GM19035 (cell line): ENCODE data around the gene SYN1.

Source experiments
- ATAC-seq: cut with Tn5 transposase; IDR thresholded peaks from one replicate; pipeline ENCODE4 v1.9.1; 2021; ENCODE audit not compliant: unreplicated experiment

The SYN1 gene

GRCh38 chrX:47634871-47635575 is 15.4 kb upstream of the SYN1 start:
- no peak for ATAC-seq

DNA sequence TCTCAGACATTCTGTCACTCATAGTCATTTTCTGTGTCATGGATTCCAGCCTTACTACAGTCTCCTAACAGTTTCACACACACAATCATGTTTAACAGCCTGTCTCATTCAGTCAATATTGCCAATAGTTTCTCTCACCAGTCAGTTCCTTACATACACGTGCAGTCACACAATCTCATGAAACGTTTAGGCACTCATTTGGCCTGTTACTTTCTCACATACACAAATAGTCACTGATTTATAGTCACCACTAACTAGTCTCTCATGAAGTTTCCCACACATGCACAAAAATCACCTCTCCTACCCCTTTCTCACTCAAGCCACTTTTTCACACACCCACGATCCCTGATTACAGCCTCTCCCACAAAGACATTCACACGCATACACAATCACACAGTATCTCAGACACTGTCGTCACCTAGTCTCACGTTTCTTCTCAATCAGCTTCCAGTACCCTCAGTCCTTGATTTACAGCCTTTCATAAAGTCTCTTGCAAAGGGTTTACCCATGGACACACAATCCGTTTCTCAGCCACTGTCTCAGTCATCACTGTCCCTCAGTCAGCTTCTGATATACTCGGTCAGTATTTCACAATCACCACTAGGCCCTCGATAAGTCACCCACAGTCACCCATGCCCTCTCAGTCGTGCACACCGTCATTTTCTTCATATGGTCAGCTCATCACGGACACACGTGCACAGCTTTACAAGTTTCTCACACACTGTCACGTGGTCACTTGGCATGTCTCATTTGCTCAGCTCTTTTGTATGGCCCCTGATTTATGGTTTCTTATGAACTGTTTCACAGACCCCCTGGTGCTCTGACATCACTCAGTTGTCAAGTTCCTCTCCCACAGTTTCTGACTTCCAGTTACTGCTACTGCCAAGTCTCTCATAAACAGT is 14.3 kb upstream of the SYN1 start:
- ATAC-seq, result no peak

DNA sequence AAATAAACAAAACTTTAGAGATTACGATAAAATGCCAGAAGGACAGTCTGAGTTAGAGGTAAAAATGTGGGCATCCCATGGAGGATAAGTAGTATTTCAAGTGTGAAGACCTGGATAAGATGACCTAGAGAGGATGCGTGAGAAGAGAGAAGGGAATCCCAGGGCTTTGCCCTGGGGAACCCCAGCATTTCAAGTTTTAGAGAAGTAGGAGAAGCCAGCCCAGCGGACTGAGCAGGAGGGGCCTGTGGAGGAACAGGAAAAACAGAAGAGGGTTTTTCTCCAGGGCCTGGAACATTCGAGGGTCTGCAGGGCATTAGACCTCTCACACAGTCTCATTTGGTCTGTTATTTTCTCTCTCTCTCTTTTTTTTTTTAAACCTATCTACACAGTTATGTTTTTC is 13.0 kb upstream of the SYN1 start:
- no peak for ATAC-seq

GRCh38 chrX:47631676-47632075 is 12.0 kb upstream of the SYN1 start:
- ATAC-seq, result no peak

GRCh38 chrX:47629419-47630200 is 10.0 kb upstream of the SYN1 start, which contains the start of gene CFP:
TSS of gene CFP (minus strand) at chrX:47629930. CDS start at chrX:47629844, 86 bp downstream.
- no peak for ATAC-seq

DNA sequence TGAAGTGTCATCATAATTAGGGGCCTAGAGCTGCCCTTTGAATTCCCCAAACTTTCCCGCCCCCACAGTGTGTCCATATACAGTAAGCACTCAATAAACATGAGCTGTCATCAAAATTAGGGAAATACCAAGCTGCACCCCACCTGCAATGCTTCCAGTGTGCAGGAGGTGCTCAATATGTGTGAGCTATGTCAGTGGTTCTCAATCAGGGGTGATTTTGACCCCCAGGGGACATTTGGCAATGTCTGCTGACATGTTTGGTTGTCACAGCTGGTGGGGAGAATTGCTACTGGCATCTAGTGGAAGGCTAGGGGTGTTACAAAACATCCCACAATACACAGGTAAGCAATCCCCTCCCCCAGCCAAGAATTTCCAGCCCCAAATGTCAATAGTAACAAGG is 9.3 kb upstream of the SYN1 start:
- ATAC-seq, result no peak

- ATAC-seq, result no peak
These were observed 5.7 kb upstream of the SYN1 start for GRCh38 chrX:47625365-47625764.

DNA sequence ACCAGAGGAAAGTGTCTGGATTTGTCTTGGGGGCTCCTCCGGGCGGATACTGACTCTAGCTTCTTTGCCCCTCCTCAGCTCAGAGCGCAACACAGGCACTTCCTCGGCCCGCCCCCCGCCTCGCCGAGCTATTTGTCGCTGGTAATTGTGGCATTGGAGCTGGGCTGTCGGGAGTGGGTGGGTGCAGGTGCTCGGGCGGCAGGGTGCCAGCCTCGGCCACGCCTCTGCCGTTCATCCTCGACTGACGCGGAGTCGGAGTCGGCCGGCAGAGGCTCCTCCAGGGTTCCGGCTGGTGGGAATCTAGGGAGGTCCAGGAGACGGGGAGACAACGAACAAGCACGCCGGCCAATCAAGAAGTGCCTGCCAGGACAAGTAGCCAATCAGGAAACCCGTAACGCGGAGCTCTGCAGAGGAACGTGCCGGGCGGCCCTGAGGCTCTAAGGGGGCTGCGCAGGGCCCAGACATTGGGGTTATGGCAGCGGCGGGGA is 3.9 kb upstream of the SYN1 start:
- ATAC-seq, result no peak

- ATAC-seq, result no peak
These were observed 2.2 kb upstream of the SYN1 start for GRCh38 chrX:47621851-47622250.

GRCh38 chrX:47620303-47620685 is 637 bp upstream of the SYN1 start:
- no peak for ATAC-seq

DNA sequence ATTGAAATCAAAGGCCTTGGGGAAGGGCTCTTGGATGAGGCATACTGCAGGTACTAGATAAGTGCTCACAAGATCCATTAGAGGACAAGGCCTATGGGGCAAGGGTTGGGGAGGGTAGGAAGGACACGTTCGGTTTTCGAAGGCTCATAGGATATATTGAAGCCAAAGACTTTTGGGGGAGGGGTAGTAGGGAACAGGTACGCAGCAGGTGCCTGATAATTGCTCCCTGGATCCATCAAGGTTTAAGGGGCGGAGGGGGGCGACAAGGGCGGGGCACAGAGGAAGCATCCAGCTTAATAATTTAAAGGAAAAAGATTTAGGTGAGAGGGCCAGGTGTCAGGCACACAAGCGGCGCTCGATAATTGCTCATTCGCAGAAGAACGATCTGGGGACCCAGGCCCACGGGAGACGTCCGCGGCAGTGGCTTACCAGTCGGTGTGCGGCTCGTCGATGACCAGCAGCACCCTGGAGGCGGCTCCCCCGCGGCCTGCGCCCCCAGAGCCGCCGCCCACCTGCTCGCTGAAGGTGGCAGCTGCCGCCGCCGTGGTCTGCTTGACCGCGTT is 653 bp downstream of the SYN1 start:
- ATAC-seq, result no peak

DNA sequence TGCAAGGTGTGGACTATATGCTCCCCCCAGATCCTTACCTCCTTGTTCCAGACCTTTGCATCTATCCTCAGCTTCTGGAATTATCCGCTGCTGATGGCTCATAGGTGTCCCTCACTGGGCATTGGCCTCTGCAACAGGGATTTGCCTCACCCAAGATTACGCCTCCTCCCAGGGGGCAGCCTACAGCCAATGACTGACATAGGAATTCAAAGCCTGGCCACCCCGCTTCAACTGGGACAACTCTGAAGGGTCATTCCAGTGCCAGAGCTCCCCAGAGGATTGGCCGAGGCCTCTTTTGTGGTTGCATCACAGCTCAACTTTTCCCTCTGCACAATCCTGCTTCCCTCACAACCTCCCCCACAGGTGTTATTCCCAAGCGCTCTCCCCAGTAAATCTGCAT is 5.0 kb downstream of the SYN1 start:
- ATAC-seq, result no peak

- ATAC-seq, result no peak
These were observed 6.6 kb downstream of the SYN1 start for GRCh38 chrX:47613082-47613481.

- ATAC-seq, result no peak
These were observed 7.2 kb downstream of the SYN1 start for GRCh38 chrX:47612418-47612817.

DNA sequence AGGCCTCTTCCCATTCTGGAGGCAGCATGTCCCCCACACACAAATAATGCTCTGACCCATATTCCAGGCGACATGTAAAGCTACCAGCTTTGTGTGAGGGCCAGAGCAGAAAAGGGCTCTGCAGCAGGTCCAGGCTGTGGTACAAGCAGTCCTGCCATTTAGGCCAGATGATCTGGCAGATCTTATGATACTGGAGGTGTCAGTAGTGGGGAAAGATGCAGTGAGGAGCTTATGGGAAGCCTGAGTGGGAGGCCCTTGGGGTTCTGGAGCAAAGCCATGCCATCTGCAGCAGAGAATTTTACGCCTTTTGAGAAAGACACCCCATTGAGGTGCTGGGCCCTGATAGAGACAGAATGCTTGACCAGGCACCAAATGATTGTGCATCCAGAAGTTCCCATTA is 7.7 kb downstream of the SYN1 start:
- no peak for ATAC-seq

GRCh38 chrX:47611489-47611888 is 8.2 kb downstream of the SYN1 start:
- ATAC-seq, result no peak

GRCh38 chrX:47610511-47610910 is 9.1 kb downstream of the SYN1 start:
- no peak for ATAC-seq

- ATAC-seq, result no peak
These were observed 11.4 kb downstream of the SYN1 start for GRCh38 chrX:47608130-47608810.

- ATAC-seq, result no peak
These were observed 12.6 kb downstream of the SYN1 start for GRCh38 chrX:47607091-47607490.

DNA sequence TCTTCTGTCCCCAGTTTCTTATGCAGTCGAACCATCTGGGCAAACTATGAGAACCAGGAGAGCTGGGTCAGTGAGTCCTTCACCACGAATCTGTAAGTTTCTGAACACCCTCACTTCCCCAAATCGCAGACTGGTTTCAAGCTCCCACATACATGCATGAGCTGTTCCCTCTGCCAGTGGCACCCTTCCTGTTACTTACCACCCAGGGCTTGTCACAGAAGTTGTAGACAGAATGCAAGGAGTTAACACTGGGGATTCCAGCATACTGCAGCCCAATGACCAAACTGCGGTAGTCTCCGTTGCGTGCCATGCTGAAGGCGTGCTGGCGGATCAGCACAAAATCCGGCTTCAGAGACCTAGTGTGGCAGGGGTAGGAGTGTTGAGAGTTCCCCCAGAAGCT is 14.6 kb downstream of the SYN1 start:
- no peak for ATAC-seq
